Colon (tissue), 2 donors: ENCODE data around the gene SRPRA.
"Not testable (repeated sequence)": the region's sequence is repeated elsewhere in the genome, so short reads cannot be mapped to it uniquely, and the experiment has no call there.

ENCODE experiments used
- FAIRE-seq: peaks from 2 replicates; lab custom pipeline; 2012; peaks lifted over from hg19 to GRCh38; lab: Jason Lieb, UNC
- donor health status: control.
- donor health status: control.

The SRPRA gene

DNA sequence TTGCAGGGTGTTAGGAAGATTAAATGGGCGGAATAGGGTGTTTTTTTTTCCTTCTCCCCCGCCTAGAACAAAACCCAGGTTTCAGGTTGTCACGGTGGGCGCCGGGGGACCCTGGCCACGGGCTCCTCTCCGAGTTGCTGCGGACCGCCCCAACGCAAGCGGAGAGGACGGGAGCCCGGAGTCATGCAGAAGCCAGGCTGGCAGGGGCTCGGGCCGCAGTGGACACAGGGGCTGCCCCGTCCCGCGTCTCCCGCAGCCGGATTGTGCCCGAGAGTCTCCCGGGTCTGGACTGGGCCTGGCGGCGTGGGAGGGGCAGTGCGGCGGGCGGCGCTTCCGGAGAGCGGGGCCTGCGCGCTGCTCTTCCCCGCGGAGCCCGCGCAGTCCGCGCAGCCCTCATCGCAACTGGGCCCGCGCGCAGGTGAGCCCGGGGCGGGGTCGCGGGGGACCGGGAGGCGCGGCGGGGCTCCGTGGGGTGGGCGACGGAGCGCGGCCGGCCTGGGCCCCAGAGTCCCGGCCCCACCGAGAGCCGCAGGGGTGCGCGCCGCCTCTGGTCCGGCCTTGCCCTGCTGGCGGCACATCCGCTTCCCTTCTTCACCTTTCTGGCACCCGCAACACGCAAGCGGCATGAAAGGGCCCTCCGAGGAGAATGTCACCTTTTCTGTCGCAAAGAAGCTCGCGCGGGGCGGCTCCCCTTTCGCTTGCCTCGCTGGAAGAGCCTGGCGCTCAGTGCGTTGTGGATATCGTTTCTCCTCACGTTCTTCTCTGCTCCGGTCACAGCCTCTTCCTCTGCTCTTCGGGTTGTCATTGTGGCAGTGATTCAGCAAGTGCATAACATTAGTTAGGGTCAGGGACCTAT lies 14.3 kb upstream of the SRPRA start, which contains the start of gene TIRAP:
Gene TIRAP (plus strand): TSS at position 358 of the 856 bp plus-strand sequence. CDS start 7,802 bp downstream, outside the sequence.
- no peak for FAIRE-seq

DNA sequence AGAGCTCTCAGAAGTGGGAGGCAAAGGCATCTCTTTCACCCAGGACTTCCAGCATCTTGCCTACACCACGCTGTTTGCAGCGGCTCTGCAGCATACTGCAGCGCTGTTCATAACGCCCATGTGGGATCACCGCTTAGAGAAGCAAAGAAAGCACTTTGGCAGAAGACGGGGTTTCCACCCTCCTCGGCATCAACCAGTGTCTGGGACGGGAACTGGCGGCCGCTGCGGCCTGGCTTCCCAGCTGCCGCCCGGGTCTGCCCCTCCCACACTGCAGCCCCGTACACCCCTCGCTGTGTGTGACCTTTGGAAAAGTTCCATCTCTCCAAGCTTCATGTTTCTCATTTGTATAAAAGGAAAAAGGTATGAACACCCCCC lies 13.7 kb upstream of the SRPRA start:
- no peak for FAIRE-seq

DNA sequence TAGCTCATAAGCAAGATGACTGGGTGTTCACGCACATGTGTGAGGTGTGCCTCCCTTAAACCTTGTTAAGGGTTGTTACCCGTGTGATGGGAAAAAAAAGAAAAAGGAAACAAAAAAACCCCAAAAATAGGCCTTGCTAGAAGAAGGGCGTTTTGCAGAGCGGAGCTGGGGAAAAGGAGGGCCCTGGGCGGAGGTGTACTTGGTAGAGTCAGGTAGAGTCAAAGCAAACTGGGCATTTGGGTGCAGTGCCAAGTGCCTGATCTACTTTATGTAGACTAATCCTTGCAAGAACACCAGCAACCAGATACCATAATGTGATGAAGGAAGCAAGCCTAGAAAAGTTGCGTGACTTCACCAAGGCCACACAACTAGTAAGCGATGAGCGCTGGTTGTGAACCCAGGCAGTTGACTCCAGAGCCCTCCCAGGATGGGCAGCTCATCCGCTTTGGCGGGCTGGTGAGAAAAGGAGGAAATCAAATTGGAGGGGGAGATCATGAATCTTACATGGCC lies 13.0 kb upstream of the SRPRA start:
- no peak for FAIRE-seq

DNA sequence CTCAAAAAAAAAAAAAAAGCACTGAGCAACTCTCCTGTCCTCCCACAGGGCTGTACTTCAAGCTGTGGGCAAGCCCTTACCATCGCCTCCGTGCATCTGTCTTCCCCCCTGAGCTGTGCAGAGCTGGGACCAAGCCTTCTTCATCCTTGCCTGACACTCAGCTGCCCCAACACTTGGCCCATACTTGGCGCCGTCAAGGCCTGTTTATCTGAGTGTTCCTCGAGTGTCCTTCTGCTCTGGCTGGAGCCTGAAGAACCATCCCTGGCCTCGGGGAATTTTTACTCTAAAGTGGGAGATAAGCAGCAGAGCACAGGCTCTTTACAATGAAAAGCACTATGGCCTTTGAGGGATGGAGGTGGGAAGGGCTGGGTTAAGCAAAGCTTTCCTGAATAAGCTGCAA lies 12.6 kb upstream of the SRPRA start:
- no peak for FAIRE-seq

DNA sequence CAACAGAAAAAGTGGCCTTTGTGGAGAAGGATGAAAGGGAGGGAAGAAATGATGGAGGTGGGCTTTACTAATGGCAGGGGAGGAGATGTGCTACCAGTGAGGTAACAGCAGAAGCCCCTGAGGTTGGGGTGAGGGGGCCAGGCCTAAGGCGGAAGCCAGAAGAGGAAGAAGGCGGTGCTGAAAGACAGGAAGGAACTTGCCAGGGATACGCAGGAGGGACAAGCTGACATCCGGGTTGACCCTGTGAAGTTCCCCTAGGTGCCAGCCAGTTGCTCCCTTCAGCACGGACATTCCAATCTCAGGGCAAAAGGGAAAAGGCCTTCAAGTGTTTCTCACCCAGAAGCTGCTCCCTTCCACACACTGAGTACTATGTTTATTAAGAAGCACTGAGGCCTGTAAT lies 11.9 kb upstream of the SRPRA start:
- FAIRE-seq = no peak

DNA sequence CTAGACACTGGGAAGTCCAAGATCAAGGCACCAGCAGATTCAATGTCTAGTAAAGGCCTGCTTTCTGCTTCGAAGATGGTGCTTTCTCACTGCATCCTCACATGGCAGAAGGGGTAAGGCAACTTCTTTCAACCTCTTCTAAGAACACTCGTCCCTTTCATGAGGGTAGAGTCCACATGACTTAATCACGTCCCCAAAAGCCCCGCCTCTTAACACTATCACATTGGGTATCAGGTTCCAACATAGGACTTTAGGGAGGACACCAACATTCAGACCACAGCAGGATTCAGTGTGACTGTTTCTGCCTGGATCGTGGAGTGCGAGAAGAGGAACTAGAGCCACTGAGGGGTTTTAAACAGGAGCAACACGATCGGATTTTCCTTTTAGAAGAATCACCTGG lies 10.5 kb upstream of the SRPRA start:
- FAIRE-seq = no peak

DNA sequence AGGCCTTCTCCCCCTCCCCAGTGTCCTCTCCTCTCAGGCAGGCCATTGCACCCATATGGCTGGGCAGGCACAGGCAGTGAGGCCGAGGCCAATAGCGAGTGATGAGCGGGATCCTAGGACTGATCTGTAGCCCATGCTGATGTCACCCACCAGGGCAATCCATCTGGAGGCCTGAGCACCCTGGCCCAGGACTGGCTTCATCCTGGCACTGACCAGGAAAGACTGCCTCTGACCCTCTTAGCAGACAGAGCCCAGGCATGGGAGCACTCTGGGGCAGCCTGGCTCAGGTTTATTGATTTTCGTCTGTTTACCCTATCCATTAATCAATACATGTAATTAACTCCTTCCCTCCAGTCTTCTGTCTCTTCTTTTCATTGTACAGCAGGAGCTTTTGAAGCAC lies 9.1 kb upstream of the SRPRA start:
- FAIRE-seq = no peak

DNA sequence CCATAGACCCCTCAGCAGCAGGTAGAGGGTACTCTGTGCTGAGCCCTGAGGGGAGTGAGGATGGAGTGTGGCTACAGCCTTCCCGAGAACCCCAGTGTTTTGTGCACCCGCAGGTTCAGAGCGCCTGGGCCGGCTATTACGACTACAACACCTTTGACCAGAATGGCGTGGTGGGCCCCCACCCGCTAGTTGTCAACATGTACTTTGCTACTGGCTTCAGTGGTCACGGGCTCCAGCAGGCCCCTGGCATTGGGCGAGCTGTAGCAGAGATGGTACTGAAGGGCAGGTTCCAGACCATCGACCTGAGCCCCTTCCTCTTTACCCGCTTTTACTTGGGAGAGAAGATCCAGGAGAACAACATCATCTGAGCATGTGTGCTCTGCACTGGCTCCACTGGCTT lies 8.6 kb upstream of the SRPRA start:
- no peak for FAIRE-seq

DNA sequence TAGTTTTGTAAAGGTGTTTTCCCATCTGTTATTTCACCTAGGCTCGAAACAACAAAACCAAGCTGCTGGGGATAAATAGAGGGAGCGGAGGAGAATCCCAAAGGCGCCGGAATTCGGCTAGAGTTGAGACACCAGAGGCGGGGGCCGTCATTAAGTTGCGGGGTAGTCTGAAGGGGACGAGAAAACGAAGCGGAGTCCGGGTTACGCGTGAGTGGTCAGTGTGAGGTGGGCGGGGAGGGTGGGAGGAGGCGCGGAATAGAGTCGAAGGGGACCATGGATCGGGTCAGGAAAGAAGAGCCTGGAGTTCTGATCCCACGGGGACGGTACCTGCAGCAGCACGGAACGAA lies 361 bp downstream of the SRPRA start:
- no peak for FAIRE-seq

DNA sequence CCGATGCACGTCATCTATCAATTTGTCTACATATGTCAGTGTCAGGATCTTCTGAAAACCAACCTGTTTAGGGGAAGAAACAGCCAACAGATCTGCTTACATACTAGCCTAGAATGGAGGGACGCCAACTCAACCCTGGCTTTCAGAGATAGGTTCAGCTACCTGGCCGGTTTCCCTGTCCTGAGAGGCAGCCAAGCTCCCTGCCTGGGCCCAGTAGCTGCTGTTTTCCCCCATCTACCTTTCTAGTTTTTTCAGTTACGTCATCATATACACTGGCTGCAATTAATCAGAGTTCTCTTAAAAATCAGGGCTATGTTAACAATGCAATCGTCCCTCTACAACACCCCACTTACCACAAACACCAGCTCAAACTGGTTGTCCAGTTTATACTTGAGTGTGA lies 1.0 kb downstream of the SRPRA start:
- FAIRE-seq = no peak

DNA sequence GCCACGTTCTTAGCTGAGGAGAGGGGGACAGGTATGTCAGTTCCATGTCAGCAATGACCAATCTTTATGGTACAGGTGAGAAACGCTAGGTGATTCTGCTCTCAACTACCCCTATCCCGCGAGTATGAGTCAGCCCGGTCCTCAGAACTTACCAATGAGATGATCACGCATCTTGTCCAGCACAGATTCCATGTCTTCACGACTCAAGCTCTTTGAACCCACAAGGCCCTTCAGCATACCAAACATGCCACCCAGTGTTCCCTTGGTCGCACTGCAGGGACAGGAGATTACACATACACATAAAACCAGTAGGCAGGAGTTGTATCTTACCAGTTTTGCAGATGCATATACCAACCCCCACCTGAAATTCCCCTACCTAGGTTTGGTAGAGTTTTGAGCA lies 2.9 kb downstream of the SRPRA start:
- no peak for FAIRE-seq

DNA sequence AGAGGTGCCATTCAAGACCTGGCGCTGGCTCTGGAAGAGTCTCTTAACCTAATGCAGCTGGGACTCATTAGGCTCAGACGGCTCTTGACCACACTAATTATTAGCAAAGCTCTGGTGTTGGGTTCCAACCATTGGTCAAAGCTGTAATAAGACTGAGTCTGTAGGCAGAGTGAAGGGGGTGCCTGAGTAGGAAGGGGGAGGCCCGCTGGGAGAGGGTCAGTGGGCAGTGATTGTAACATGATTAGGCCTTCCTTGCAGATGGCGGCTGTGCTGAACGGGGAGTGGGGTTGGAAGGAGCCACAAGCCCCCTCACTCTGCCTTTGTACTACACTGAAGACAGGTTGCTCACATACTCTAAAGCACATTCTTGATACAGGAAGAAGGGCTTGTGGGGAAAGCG lies 5.2 kb downstream of the SRPRA start:
- FAIRE-seq = no peak

DNA sequence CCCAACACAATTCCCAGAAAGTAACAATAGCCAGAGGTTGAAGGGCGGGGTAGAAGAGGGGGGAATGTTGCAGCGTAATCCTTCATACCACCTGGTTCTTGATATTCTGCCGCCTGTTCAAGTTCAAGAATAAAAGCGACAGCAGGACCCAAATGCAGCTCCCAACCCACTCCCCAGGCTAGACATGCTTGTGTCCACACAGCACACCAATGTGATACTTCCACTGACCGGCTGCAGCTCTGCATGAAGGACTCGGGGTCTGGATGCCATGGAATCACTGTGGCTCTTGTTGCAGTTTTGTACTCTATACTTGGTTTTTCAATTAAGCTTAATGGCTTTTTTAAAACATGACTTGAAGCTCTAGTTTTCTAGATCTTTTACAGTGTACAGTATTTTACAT lies 6.5 kb downstream of the SRPRA start:
- FAIRE-seq = no peak

DNA sequence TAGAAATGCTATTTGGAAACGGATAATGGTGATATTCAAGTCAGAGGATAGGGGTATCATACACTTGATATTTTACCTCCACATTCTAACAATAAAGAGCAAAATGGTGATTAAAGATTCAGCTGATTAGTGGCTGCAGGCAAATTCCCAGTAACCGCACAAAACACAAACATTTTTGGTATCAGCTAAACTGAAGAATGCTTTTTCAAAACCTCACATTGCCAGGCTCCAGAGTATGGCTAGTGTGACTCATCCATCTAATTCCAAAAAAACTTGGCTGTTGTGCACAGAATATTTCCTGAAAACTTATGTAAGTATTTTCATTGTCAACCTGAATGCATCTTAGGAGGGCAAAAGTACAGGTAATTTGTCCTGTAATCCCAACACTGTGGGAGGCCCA lies 10.9 kb downstream of the SRPRA start:
- FAIRE-seq = no peak

DNA sequence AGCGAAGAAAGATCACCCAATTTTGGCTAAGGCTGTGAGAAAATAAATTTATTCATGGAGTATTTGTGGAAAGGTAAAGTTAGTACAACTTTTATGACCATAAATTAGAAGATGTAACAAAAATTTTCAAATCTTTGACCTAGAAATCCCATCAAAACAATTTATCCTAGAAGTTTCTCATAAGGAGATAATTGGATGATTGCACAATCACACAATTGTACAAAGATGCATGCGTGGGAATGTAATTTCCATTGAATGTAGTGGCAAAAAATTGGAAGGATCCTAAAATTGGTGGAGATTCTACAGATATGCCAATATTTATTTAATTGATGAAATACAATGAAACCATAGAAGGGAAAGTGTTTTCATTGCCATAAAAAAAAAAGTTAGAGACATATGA lies 11.6 kb downstream of the SRPRA start:
- FAIRE-seq = no peak

DNA sequence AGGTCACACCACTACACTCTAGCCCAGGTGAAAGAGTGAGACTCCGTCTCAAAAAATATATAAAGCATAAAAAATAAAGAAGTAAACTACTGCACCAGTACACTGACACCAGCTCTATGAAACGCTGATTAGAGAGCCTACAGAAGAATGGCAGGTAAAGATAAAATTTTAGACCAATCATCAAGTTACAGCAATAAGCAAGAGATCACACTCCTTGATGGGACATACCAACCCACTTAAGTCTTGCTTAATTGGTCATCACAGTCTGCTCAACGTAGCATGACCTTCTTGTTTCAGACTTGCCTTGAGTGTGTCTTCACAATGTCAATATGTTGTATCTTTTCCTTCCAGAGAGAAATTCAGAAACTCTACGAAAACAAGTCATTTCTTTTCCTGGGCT lies 12.5 kb downstream of the SRPRA start:
- FAIRE-seq = no peak

DNA sequence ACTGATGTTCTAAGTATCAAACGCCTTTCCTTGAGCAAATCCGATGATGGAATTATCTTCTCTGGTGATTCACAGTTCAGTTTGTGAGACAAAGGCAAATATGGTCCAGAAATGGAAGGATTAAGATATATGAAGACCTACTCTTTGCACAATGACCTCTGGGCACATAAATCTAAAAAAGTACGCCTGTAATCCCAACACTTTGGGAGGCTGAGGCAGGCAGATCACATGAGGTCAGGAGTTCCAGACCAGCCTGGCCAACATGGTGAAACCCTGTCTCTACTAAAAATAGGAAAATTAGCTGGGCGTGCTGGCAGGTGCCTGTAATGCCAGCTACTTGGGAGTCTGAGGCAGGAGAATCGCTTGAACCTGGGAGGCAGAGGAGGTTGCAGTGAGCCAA lies 13.2 kb downstream of the SRPRA start:
- not testable (repeated sequence) for FAIRE-seq

DNA sequence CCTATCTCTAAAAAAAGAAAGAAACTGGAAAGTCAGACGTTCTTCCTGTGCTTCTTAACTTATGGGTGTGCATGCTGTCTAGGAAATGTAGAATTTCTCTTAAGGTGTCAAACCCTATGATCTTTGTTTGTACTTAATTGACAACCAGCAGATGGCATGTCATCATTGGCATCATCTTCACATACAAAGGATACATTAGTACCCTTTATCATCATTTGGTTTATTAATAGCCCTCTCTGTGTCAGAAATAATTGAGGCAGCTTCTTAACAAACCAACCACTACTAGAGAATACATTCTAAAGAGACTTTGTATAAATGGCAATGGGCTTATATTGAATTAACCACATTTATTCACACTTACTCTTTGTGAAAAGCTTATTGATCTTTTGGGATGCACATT lies 13.9 kb downstream of the SRPRA start:
- FAIRE-seq = no peak

DNA sequence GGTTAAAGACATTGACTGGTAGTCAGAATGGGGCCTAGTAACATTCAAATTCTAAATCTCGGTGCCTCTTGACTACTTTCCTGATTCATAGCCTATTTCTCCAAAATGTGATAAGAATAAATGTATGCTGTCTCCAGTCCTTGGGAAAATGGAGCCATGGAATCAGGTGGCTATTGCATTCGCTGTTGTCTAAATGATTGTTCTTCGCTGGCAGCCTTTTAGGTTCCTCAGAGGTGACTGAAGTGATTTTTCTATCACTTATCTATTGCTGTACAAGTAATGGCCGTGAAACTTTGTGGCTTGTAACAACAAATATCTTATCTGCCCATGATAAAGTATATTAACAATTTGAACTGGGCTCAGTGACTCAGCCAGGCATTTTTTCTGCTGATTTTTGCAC lies 15.4 kb downstream of the SRPRA start:
- FAIRE-seq = no peak

DNA sequence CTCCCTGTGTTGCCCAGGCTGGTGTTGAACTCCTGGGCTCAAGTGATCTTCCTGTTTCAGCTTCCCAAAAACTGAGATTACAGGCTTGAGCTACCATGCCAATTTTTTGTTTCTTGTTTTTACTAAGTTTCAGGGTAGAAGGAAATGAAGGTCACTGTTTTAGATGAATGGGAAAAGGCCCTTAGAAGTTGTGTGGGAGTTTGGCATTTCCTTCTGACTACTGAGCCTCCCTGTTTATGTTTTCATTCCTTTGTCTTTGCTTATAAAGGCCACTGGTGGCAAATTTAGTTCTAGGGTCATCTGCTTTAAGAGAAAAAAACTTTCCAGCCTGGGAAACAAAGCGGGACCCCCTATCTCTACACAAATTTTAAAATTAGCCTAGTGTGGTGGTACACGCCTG lies 22.1 kb downstream of the SRPRA start:
- no peak for FAIRE-seq

DNA sequence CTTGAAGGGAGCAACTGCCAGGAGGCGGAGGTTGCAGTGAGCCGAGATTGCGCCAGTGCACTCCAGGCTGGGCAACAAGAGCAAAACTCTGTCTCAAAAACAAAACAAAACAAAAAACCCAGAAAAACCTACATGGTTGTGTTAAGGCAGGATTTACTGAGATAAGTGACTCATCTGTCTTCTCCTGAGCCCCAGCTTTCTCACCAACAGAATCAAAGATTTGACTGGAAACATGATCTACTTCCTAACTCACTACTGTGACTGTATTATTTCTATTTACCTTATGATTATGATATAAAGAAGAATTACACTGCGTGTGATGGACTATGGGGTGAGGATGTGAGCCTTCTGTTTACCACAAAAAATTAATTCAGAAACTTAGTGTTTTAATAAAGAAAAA lies 35.3 kb downstream of the SRPRA start:
- no peak for FAIRE-seq

DNA sequence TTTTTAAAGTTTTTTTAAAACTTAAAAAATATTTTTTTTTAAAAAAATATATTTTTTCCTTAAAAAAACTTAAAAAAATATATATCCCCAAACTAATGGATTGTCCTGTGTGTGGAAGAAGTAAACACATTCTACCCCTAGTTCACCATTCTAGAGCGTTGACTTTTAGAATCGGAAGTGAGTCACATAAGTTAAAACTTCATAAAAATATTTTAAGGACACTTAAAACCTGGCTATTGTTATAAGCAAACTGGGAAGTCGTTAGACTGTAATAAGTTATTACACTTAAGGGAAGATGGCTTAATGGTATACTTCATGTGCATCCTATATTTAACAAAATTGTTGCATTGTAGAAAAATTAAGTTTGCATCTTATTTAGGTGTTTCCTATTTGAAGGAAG lies 36.0 kb downstream of the SRPRA start:
- no peak for FAIRE-seq

DNA sequence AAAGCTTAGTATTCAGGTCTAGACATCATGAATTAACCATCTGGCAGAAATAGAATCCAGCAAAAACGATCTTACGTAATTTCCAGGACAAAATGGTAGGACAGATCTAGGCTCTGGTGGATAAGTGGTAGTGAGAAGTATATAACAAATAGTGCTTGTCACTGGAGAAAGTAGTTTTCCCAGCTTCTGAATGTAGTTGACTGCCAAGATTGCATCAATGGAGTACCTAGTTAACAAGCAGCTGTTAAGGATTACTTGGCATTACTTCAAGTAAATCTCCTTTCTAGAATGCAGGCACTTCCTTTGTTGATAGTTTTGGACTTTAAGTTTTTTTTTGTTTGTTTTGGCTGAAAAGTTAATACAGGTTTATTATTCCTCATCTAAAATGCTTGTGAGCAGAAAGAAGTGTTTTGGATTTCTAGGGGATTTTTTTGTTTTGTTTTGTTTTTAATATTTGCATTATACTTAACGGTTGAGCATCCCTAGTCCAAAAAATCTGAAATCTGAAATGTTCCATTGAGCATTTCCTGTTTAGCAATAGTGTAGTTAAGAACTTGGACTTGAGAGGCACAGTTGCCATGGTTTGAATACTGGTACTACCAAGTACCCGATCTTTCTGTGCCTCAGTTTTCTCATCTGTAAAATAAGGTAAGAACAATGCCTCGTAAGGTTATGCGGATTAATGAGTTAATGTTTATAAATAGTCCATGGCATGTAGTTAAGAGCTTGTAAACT lies 36.8 kb downstream of the SRPRA start:
- FAIRE-seq = no peak
